OCI-M1 (cell line): Measurements from ENCODE around the gene MARCHF10.

ENCODE experiments used
- DNase-seq: peaks from one replicate; lab custom pipeline; 2025; lab: John Stamatoyannopoulos, UW

The MARCHF10 gene

DNA sequence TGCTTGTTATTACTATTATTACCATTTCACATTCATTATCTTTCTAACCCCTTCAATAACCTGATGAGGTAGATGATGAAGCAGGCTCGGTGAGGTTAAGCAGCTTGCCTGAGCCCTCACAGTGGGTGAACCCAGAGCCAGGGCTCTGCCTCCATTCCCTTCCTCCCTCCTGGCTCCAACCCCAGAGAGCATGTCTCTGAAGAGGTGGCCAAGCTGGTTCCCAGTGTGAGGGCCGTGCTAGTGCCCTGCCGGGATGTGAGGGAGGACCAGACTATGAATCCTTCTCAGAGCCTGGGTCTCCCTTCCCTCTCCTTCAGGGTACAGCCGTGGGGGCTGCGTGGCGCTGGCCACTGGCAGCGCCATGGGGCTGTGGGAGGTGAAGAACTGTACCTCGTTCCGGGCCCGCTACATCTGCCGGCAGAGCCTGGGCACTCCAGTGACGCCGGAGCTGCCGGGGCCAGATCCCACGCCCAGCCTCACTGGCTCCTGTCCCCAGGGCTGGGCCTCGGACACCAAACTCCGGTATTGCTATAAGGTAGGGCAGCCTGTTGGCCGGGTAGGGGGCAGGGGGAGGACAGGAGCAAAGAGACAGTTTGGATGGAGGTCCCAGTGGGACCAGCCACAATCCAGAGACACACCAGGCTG lies 131.0 kb downstream of the MARCHF10 start:
- no peak for DNase-seq

DNA sequence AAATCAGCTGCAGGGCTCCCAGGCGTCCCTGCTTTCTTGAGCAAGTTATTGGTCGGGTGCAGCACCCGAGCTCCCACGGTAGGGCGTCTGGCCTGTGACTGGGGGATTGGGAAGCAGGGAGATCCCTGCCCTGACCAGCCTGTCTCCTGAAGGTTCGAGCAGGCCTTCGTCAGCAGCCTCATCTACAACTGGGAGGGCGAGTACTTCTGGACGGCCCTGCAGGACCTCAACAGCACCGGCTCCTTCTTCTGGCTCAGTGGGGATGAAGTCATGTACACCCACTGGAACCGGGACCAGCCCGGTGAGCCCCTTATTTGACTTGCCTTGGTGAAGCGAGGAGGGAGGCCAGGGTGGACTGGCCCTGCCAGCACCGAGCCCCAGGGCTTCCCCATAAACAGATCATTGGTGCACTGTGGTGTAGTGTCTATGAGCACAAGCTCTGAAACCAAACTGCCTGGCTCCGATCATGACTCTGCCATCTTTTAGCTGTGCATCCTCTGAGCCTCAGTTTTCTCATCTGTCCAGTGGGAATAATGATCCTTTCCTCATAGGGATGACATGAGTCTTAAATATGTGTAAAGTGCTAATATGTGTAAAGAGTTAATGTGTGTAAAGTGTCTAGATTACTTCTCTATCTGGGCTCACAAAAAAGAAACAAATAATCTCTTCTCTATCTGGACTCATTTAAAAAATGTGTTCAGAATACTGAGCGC lies 131.7 kb downstream of the MARCHF10 start:
- no peak for DNase-seq

DNA sequence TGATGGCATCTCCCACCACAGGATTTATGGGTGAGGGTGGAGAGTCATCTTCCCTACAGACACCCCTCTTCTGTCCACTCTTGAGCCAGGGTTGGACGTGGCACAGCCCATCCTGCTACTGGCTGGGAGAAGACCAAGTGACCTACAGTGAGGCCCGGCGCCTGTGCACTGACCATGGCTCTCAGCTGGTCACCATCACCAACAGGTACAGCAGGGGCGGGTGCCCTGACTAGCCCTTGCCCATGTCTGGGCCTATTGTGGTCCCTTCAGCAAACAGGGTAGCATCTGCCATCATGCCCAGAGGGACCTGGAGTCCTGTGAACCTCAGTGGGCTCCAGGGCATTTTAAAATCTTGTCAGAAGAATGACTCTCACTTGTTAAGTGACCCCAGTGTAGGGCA lies 132.4 kb downstream of the MARCHF10 start:
- DNase-seq = no peak

DNA sequence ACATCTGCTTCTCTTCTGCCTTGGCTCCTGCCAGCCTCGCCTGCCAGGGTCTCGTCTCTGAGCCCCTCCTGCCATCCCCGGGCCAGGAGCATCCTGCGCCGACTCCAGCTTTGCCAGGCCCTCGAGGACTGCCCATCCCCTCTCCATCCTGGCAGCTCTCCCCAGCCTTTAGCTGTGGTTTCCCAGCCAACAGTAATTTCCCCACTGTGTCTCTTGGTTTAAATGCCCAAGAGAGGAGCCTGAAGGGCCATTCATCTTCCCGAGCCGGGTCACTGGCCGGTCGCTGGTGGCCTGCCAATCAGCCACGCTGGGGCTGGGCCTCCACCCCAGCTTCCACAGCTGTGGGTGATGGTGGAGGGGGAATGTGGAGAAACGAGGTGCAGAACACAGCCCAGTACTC lies 132.9 kb downstream of the MARCHF10 start:
- DNase-seq = no peak

DNA sequence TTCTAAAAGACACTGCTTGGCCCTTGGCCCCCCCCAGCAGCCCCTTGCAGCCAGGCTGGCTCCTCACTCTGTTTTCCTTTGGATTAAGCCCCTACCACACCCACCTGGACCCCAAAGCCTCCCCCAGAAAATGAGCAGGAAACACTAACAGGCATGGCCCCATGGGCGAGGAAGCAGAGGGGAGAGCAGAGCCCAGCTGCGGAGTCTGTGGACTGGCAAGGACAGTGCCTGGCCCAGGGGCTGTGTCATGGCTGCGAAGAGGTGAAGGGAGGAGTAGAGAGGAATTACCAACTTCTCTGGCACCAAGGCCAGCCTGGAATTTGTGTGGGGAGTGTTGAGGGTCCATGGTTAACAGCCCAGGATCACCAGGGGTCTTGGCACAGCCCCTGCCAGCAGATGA lies 133.3 kb downstream of the MARCHF10 start:
- DNase-seq = no peak

DNA sequence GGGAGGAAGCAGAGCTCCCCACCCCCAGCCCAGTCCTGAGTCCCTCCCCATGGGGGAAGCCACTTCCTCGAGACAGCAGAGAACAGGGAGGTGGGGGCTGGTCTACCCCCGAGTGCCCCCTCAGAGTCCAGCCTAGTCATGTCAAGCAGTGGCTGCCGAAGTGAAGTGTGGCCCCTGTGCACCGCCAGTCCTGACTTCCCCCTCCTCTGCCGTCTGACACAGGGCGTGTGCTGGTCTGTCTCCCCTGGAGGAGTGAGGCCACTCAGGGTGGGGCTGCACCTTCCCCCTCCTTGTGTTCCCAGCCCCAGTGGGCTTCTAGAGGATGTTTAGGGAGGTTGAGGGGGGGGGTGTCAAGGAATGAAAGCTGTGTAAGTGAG lies 133.8 kb downstream of the MARCHF10 start:
- DNase-seq = no peak

DNA sequence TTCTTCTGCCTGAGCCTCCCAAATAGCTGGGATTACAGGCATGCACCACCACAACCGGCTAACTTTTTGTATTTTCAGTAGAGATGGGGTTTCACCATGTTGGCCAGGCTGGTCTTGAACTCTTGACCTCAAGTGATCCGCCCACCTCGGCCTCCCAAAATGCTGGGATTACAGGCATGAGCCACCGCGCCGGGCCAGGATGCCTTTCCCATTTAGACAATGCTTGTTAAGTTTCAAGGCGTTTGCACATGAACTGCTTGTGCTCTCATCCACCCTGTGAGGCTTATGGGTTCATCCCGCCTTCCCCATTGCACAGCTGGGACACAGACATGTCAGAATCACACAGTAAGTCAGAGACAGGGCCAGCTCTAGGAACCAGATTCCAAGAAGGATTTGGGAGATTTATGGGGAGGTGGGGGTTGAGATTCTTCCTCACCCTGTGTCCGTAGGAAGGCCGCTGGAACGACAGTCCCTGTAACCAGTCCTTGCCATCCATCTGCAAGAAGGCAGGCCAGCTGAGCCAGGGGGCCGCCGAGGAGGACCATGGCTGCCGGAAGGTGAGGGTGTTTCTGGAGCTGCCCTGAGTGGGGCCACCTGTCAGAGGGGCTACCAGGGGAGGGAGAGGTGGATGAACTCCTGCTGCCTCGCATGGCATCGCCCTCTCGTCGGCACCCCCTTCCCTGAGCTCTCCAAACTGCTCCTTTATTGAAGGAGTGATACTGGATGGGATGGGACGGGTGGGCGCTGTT lies 134.3 kb downstream of the MARCHF10 start:
- DNase-seq = no peak

DNA sequence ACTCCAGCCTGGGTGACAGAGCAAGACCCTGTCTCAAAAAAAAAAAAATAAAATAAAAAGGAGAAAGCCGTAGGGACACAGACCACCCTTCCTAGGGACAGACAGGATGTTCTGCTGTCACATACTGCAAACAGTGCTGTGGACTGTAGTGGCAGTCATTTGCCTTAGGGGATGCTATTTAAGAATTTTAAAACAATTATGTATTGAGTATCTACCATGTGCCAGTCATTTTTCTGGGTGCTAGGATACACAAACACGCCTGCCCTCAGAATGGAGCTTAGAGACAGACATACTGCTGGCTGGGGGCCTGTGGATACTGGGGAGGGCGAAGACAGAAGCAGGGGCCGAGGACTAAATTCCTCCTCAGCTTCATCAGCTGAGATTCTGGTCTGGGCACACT lies 135.2 kb downstream of the MARCHF10 start:
- no peak for DNase-seq

DNA sequence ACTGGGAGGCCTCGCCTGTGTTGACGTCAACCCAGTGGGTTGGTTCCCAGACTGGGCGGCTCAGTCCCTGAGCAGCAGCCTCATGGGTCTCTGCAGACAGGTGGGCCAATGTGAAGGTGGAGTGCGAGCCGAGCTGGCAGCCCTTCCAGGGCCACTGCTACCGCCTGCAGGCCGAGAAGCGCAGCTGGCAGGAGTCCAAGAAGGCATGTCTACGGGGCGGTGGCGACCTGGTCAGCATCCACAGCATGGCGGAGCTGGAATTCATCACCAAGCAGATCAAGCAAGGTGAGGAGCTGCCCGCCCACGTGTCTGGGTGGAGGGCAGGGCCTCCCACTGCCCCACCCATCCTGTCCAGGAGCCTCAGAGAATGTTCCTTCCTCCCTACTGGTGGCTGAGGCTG lies 136.6 kb downstream of the MARCHF10 start:
- no peak for DNase-seq

DNA sequence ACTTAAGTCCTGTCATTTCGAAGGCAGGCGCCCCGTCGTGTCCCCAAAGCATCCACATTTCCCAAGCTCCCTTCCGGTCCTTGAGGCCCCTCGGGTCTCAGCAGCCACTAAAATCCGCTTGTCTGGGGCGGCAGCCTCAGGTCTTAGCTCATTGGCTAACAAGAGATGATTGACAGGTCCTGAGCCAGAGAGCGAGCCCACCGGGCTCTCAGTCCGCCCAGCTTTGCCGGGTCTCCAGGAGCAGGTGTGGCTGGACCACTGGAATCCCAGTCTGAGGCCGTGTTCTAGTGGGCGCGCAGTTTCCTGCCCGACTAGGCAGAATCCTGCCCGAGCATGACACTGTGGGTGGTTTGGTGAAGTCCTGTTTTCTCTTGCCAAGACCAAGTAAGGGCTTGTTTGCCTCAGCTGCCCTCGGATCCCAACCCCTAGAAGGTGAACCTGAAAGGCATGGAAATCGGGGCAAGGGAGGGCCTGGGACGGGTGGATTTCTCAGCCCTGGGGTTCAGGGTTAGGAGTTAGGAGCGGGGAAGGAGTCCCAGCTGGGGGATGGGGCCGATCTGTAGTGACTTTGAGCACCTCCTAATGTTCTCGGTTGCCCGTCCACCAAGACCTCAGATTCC lies 137.8 kb downstream of the MARCHF10 start:
- DNase-seq = no peak

DNA sequence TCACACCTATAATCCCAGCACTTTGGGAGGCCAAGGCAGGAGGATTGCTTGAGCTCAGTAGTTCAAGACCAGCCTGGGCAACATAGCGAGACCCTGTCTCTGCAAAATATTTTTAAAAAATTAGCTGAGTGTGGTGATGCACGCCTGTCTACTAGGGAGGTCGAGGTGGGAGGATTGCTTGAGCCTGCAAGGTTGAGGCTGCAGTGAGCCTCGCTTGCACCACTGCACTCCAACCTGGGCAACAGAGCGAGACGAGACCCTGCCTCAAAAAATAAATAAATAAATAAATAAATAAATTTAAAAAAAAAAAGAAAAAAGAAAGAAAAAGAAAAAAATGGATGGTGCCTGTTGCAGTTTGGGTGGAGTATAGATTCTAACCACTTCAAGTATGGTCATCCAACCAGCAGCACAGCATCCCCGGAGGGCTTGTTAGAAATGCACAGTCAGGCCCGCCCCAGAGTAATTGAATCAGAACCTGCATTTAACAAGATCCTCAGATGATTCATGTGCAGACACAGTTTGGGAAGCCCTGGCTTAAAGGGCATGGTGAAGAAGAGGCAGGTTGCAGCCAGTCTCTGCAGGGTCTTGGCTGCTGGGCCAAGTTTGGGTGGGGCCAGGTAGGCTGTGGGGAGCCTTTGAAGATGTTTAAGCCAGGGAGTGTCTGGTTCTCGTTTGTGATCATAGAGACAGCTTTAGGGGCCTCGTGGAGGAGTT lies 139.9 kb downstream of the MARCHF10 start:
- DNase-seq = no peak

DNA sequence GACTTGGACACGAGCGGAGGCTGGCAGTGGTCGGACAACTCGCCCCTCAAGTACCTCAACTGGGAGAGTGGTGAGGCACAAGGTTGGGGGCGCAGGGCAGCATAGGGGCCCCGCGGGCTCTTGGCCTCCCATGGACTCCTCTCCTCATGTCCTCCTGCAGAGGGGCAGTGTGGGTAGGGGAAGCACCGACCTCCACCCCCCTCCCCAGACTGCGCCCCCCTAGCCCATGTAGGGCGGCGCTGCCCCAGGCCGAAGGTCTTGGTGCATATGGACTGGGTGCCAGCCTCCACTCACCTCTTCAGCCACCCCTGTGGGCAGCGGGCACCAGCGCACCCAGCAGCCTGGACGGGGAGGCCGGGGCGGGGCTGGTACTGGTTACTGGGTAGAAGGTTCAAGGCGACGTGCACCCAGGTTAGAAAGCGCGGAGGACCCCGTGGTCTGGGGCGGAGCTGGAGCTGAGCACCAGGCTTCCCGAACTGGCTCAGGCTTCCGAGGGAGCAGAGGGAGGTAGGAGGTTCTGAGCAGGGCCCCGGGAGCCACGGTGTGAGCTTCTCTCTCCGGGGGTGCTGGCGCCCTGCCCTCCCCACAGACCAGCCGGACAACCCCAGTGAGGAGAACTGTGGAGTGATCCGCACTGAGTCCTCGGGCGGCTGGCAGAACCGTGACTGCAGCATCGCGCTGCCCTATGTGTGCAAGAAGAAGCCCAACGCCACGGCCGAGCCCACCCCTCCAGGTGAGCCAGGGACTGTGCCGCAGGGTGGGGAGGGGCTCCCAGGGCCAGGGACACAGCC lies 141.1 kb downstream of the MARCHF10 start:
- DNase-seq = no peak

DNA sequence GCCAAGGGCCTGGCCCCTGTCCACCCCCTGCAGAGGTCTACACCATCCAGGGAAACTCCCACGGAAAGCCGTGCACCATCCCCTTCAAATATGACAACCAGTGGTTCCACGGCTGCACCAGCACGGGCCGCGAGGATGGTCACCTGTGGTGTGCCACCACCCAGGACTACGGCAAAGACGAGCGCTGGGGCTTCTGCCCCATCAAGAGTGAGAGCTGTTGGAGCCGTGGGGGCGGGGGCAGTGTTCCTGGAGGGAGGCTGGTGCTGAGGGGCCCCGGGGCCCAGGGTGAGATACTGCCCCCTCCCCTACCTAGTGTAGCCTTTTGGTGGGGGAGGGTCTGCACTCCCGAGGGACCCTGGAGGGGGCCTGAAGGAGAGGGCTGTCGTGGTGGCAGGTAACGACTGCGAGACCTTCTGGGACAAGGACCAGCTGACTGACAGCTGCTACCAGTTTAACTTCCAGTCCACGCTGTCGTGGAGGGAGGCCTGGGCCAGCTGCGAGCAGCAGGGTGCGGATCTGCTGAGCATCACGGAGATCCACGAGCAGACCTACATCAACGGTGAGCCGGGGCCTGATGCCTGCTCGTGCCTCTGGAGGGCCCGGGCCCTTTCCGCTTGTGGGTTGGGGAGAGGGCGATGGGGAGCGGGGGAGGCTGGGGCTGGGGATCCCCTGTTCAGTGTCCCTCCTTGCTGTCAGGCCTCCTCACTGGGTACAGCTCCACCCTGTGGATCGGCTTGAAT lies 141.9 kb downstream of the MARCHF10 start:
- no peak for DNase-seq

DNA sequence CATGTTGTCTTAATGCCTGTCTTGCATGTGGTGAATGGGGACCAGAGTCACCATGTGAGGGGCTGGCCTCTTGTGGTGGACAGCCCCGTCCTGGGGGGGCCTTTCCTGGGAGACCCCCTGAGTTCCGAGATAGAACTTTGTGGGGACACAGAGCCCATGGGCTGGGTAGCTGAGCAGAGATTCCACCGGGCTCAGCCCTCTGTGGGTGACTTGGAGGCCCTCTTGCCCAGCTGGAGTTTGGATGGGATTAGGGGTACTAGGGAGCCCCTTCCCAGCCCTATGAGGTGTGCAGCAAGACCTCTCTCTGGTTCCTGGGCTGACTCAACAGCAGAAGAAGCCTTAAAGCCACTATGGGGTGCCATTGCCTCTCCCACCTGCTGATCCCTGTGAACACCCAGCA lies 142.5 kb downstream of the MARCHF10 start:
- no peak for DNase-seq

DNA sequence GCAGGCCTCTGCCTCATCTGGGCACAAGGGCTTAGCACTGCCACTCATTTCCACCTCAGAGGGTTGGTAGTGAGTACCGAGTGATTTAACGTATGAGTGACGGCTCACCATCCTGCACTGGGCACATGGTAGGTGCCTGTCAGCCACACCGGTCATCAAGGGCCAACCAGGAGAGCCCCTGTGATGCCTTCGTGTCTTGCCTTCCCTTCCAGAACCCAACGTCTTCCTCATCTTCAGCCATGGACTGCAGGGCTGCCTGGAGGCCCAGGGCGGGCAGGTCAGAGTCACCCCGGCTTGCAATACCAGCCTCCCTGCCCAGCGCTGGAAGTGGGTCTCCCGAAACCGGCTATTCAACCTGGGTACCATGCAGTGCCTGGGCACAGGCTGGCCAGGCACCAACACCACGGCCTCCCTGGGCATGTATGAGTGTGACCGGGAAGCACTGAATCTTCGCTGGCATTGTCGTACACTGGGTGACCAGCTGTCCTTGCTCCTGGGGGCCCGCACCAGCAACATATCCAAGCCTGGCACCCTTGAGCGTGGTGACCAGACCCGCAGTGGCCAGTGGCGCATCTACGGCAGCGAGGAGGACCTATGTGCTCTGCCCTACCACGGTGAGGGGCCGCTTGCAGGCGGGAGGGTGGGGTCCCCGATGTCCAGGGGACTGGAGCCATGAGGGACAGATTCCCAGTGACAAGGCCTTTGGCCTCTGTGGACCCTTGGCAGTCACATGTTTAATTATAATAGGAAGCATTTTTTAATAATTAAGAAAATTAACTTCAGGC lies 143.6 kb downstream of the MARCHF10 start:
- DNase-seq = no peak

DNA sequence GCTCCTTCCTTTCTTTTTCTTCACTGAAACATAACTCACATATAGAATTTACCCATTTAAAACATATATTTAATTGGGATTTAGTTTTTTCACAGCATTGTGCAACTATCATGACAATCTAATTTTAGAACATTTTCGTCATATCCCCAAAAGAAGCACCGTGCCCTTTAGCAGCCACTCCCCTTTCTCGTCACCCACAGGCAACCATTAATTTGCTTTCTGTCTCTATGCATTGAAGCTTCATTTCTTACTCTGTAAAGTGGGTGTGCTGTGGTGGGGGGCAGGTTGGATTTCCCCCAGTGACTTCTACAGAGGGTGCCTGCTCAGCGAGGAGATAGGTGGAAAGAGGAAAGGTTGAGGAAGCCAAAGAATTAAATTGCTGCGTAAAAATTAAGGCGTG lies 144.8 kb downstream of the MARCHF10 start:
- no peak for DNase-seq

DNA sequence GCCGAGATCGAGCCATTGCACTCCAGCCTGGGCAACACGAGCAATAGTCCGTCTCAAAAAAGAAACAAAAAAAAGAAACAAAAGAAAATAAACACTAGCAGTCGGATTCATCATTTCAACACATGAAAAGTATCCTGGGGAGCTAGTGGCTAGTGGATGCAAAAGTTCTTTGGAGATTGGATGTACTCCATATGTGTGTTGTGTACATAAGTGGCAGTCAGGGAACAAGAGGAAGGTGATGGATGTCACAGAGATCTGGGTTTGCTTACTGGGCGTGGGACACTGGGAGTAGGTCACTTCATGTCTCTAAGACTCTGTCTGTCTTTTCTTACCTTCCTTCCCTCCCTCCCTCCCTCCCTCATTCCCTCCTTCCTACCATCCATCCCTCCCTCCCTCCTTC lies 145.3 kb downstream of the MARCHF10 start:
- no peak for DNase-seq

DNA sequence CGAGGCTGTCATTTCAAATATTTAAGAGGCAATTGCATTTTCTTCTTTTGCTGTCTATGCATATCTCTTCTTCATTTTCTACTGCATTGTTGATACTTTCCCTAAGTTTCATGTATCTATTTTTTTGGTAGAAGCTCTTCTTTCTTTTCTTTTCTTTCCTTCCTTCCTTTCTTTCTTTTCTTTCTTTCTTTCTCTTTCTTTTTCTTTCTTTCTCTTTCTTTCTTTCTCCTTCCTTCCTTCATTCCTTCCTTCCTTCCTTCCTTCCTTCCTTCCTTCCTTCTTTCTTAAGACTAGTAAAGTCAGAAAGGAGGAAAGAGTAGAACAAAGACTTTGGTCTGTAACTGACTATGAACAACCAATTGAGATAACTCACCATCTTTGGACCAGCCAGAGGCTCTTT lies 146.8 kb downstream of the MARCHF10 start:
- DNase-seq = no peak

DNA sequence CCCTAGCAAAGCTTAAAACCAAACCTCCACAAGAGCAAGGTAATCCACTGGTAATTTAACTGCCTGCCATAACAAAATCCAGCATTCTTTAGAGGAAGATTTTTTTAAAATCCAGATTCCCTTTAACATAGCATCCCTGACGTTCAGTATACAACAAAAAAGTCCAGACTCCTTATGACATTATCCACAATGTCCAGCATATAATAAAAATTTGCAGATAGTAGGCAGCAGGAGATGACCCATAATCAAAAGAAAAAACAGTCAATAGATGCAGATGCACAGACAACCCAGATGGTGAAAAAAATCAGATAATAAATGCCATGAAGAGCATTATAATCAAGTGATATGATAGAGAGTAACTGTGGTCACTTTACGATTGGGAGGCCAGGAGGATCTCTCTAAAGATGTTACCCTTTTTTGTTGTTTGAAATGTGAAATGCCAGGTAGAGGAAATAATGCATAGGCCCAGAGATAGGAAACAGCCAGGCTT lies 147.4 kb downstream of the MARCHF10 start:
- no peak for DNase-seq
